ENCODE results near the gene PRKG2. TPM values are rescaled to one million over a fixed set of nuclear protein-coding genes. Genes with fewer than 3 reads are reported as not detected.

PRKG2 gene
- total RNA-seq, 1 donor from 2014 or later, result under 0.01 TPM

GRCh38 chr4:81198609-81199008 lies 16.4 kb downstream of the PRKG2 start:
- Histone ChIP-seq H3K27me3 (ENCODE audit: control insufficient read depth in 3 of 3, insufficient read depth in 3 of 3, low read length in 3 of 3) (no peaks in the 10 kb centered on the region), H3K9ac (ENCODE audit: low read depth in 1 of 3, low read length in 3 of 3) (no peak overlapping the region), H3K4me1 (ENCODE audit: control insufficient read depth in 3 of 3, insufficient read depth in 3 of 3, low read length in 3 of 3) (no peaks in the 10 kb centered on the region), H3K4me3 (ENCODE audit: low read length in 3 of 3) (no peak overlapping the region), H3K27ac (ENCODE audit: low read depth, low read length) (no peak overlapping the region), H3K36me3 (ENCODE audit: control insufficient read depth in 3 of 3, insufficient read depth in 3 of 3, low read length in 3 of 3) (no peaks in the 10 kb centered on the region), H3K9me3 (ENCODE audit: control insufficient read depth in 3 of 3, low read length in 3 of 3) (no peaks in the 10 kb centered on the region)

GRCh38 chr4:81197864-81198524 lies 17.0 kb downstream of the PRKG2 start:
- Histone ChIP-seq H3K27ac (ENCODE audit: low read depth, low read length) (no peak overlapping the region), H3K9ac (ENCODE audit: low read depth in 1 of 3, low read length in 3 of 3) (no peak overlapping the region), H3K4me1 (ENCODE audit: control insufficient read depth in 3 of 3, insufficient read depth in 3 of 3, low read length in 3 of 3) (no peaks in the 10 kb centered on the region), H3K36me3 (ENCODE audit: control insufficient read depth in 3 of 3, insufficient read depth in 3 of 3, low read length in 3 of 3) (no peaks in the 10 kb centered on the region), H3K4me3 (ENCODE audit: low read length in 3 of 3) (no peak overlapping the region), H3K27me3 (ENCODE audit: control insufficient read depth in 3 of 3, insufficient read depth in 3 of 3, low read length in 3 of 3) (no peaks in the 10 kb centered on the region), H3K9me3 (ENCODE audit: control insufficient read depth in 3 of 3, low read length in 3 of 3) (no peaks in the 10 kb centered on the region)

GRCh38 chr4:81196126-81196650 lies 18.8 kb downstream of the PRKG2 start:
- H3K9me3 ChIP-seq (ENCODE audit: control insufficient read depth in 3 of 3, low read length in 3 of 3), result no peaks in the 10 kb centered on the region
- no peak overlapping the region for H3K4me3 ChIP-seq (ENCODE audit: low read length in 3 of 3)
- H3K9ac ChIP-seq (ENCODE audit: low read depth in 1 of 3, low read length in 3 of 3), result no peak overlapping the region
- H3K36me3 ChIP-seq (ENCODE audit: control insufficient read depth in 3 of 3, insufficient read depth in 3 of 3, low read length in 3 of 3), result no peaks in the 10 kb centered on the region
- H3K4me1 ChIP-seq (ENCODE audit: control insufficient read depth in 3 of 3, insufficient read depth in 3 of 3, low read length in 3 of 3), result no peaks in the 10 kb centered on the region
- no peak overlapping the region for H3K27ac ChIP-seq (ENCODE audit: low read depth, low read length)
- no peaks in the 10 kb centered on the region for H3K27me3 ChIP-seq (ENCODE audit: control insufficient read depth in 3 of 3, insufficient read depth in 3 of 3, low read length in 3 of 3)

GRCh38 chr4:81195475-81195874 lies 19.5 kb downstream of the PRKG2 start:
- no peaks in the 10 kb centered on the region for H3K36me3 ChIP-seq (ENCODE audit: control insufficient read depth in 3 of 3, insufficient read depth in 3 of 3, low read length in 3 of 3)
- H3K27ac ChIP-seq (ENCODE audit: low read depth, low read length), result no peak overlapping the region
- no peak overlapping the region for H3K9ac ChIP-seq (ENCODE audit: low read depth in 1 of 3, low read length in 3 of 3)
- H3K9me3 ChIP-seq (ENCODE audit: control insufficient read depth in 3 of 3, low read length in 3 of 3), result no peaks in the 10 kb centered on the region
- no peak overlapping the region for H3K4me3 ChIP-seq (ENCODE audit: low read length in 3 of 3)
- H3K4me1 ChIP-seq (ENCODE audit: control insufficient read depth in 3 of 3, insufficient read depth in 3 of 3, low read length in 3 of 3), result no peaks in the 10 kb centered on the region
- H3K27me3 ChIP-seq (ENCODE audit: control insufficient read depth in 3 of 3, insufficient read depth in 3 of 3, low read length in 3 of 3), result no peaks in the 10 kb centered on the region

GRCh38 chr4:81194286-81194685 lies 20.7 kb downstream of the PRKG2 start:
- Histone ChIP-seq H3K27ac (ENCODE audit: low read depth, low read length) (no peak overlapping the region), H3K27me3 (ENCODE audit: control insufficient read depth in 3 of 3, insufficient read depth in 3 of 3, low read length in 3 of 3) (no peaks in the 10 kb centered on the region), H3K36me3 (ENCODE audit: control insufficient read depth in 3 of 3, insufficient read depth in 3 of 3, low read length in 3 of 3) (no peaks in the 10 kb centered on the region), H3K4me1 (ENCODE audit: control insufficient read depth in 3 of 3, insufficient read depth in 3 of 3, low read length in 3 of 3) (no peaks in the 10 kb centered on the region), H3K9me3 (ENCODE audit: control insufficient read depth in 3 of 3, low read length in 3 of 3) (no peaks in the 10 kb centered on the region), H3K9ac (ENCODE audit: low read depth in 1 of 3, low read length in 3 of 3) (no peak overlapping the region), H3K4me3 (ENCODE audit: low read length in 3 of 3) (no peak overlapping the region)

- Histone ChIP-seq H3K4me3 (ENCODE audit: low read length in 3 of 3) (no peak overlapping the region), H3K27ac (ENCODE audit: low read depth, low read length) (no peak overlapping the region), H3K4me1 (ENCODE audit: control insufficient read depth in 3 of 3, insufficient read depth in 3 of 3, low read length in 3 of 3) (no peaks in the 10 kb centered on the region), H3K9ac (ENCODE audit: low read depth in 1 of 3, low read length in 3 of 3) (no peak overlapping the region), H3K9me3 (ENCODE audit: control insufficient read depth in 3 of 3, low read length in 3 of 3) (no peaks in the 10 kb centered on the region), H3K27me3 (ENCODE audit: control insufficient read depth in 3 of 3, insufficient read depth in 3 of 3, low read length in 3 of 3) (no peaks in the 10 kb centered on the region), H3K36me3 (ENCODE audit: control insufficient read depth in 3 of 3, insufficient read depth in 3 of 3, low read length in 3 of 3) (no peaks in the 10 kb centered on the region)
These were observed 34.1 kb downstream of the PRKG2 start for GRCh38 chr4:81180916-81181315.

GRCh38 chr4:81179326-81179725 lies 35.7 kb downstream of the PRKG2 start:
- Histone ChIP-seq H3K27me3 (ENCODE audit: control insufficient read depth in 3 of 3, insufficient read depth in 3 of 3, low read length in 3 of 3) (no peaks in the 10 kb centered on the region), H3K9me3 (ENCODE audit: control insufficient read depth in 3 of 3, low read length in 3 of 3) (no peaks in the 10 kb centered on the region), H3K4me1 (ENCODE audit: control insufficient read depth in 3 of 3, insufficient read depth in 3 of 3, low read length in 3 of 3) (no peaks in the 10 kb centered on the region), H3K36me3 (ENCODE audit: control insufficient read depth in 3 of 3, insufficient read depth in 3 of 3, low read length in 3 of 3) (no peaks in the 10 kb centered on the region), H3K4me3 (ENCODE audit: low read length in 3 of 3) (no peak overlapping the region), H3K9ac (ENCODE audit: low read depth in 1 of 3, low read length in 3 of 3) (no peak overlapping the region), H3K27ac (ENCODE audit: low read depth, low read length) (no peak overlapping the region)

- H3K27ac ChIP-seq (ENCODE audit: low read depth, low read length), result no peak overlapping the region
- H3K9ac ChIP-seq (ENCODE audit: low read depth in 1 of 3, low read length in 3 of 3), result no peak overlapping the region
- no peaks in the 10 kb centered on the region for H3K4me1 ChIP-seq (ENCODE audit: control insufficient read depth in 3 of 3, insufficient read depth in 3 of 3, low read length in 3 of 3)
- H3K9me3 ChIP-seq (ENCODE audit: control insufficient read depth in 3 of 3, low read length in 3 of 3), result no peaks in the 10 kb centered on the region
- no peak overlapping the region for H3K4me3 ChIP-seq (ENCODE audit: low read length in 3 of 3)
- H3K36me3 ChIP-seq (ENCODE audit: control insufficient read depth in 3 of 3, insufficient read depth in 3 of 3, low read length in 3 of 3), result no peaks in the 10 kb centered on the region
- no peaks in the 10 kb centered on the region for H3K27me3 ChIP-seq (ENCODE audit: control insufficient read depth in 3 of 3, insufficient read depth in 3 of 3, low read length in 3 of 3)
These were observed 41.8 kb downstream of the PRKG2 start for GRCh38 chr4:81173213-81173612.

GRCh38 chr4:81166458-81167160 lies 48.4 kb downstream of the PRKG2 start:
- Histone ChIP-seq H3K9me3 (ENCODE audit: control insufficient read depth in 3 of 3, low read length in 3 of 3) (no peaks in the 10 kb centered on the region), H3K9ac (ENCODE audit: low read depth in 1 of 3, low read length in 3 of 3) (no peak overlapping the region)

GRCh38 chr4:81165861-81166430 lies 49.1 kb downstream of the PRKG2 start:
- Histone ChIP-seq H3K4me1 (ENCODE audit: control insufficient read depth in 3 of 3, insufficient read depth in 3 of 3, low read length in 3 of 3) (no peaks in the 10 kb centered on the region), H3K9me3 (ENCODE audit: control insufficient read depth in 3 of 3, low read length in 3 of 3) (no peaks in the 10 kb centered on the region), H3K4me3 (ENCODE audit: low read length in 3 of 3) (no peak overlapping the region), H3K36me3 (ENCODE audit: control insufficient read depth in 3 of 3, insufficient read depth in 3 of 3, low read length in 3 of 3) (no peaks in the 10 kb centered on the region), H3K27ac (ENCODE audit: low read depth, low read length) (no peak overlapping the region), H3K27me3 (ENCODE audit: control insufficient read depth in 3 of 3, insufficient read depth in 3 of 3, low read length in 3 of 3) (no peaks in the 10 kb centered on the region), H3K9ac (ENCODE audit: low read depth in 1 of 3, low read length in 3 of 3) (no peak overlapping the region)

More at GRCh38 chr4:81166458-81167160, 48.4 kb downstream of the PRKG2 start:
- H3K27me3 ChIP-seq (ENCODE audit: control insufficient read depth in 3 of 3, insufficient read depth in 3 of 3, low read length in 3 of 3), result no peaks in the 10 kb centered on the region
- no peaks in the 10 kb centered on the region for H3K36me3 ChIP-seq (ENCODE audit: control insufficient read depth in 3 of 3, insufficient read depth in 3 of 3, low read length in 3 of 3)
- no peak overlapping the region for H3K4me3 ChIP-seq (ENCODE audit: low read length in 3 of 3)
- no peak overlapping the region for H3K27ac ChIP-seq (ENCODE audit: low read depth, low read length)
- no peaks in the 10 kb centered on the region for H3K4me1 ChIP-seq (ENCODE audit: control insufficient read depth in 3 of 3, insufficient read depth in 3 of 3, low read length in 3 of 3)
